PC-9 (cell line): Measurements from ENCODE around the gene TRIP13. TPM values are rescaled to one million over a fixed set of nuclear protein-coding genes. Genes with fewer than 3 reads are reported as not detected.
A peak's percentile ranks its signal among the peaks of the same experiment; 100 is the strongest.

ENCODE experiments used
- BruUV-seq: library from RNA; stranded (reverse); fragments of 400-500 nt; replicated peaks from 2 replicates; lab custom pipeline; 2021; lab: Mats Ljungman, UMichigan
- CTCF ChIA-PET: fragments of 300-600 bp; sonication (Branson Sonifier 250); formaldehyde crosslinking; loops from one replicate; lab custom pipeline; 2022; ENCODE audit warnings: antibody characterized with exemption; lab: Charles Lee
- POLR2A ChIA-PET: fragments of 300-600 bp; sonication (Branson Sonifier 250); formaldehyde crosslinking; loops from one replicate; lab custom pipeline; 2022; ENCODE audit warnings: antibody characterized with exemption; ENCODE audit not compliant: unreplicated experiment; lab: Charles Lee
- DNase-seq, 2 experiments: peaks; one replicate each; pipeline versions ENCODE4 v3.0.0 to v3.0.0-alpha.2; 2015 to 2022; ENCODE audit warnings: mixed read lengths in 1 of 2
- H2AFZ ChIP-seq: fragments of 200-600 bp; sonication (generic); 2 replicates; pipeline ENCODE4 v1.8.1; 2017; ENCODE audit warnings: antibody characterized with exemption
- H3F3A ChIP-seq: fragments of 200-600 bp; sonication (generic); 2 replicates; pipeline ENCODE4 v1.8.1; 2017; ENCODE audit warnings: antibody characterized with exemption, mild to moderate bottlenecking, low read depth; ENCODE audit not compliant: insufficient read depth
- H3K27ac ChIP-seq: fragments of 200-600 bp; sonication (generic); 2 replicates; pipeline ENCODE4 v1.6.1; 2016; ENCODE audit warnings: mixed run types
- H3K27me3 ChIP-seq: fragments of 200-600 bp; sonication (generic); 2 replicates; pipeline ENCODE4 v1.6.1; 2016; ENCODE audit warnings: low read depth, mixed run types; ENCODE audit not compliant: insufficient read depth
- H3K36me3 ChIP-seq: fragments of 200-600 bp; sonication (generic); 2 replicates; pipeline ENCODE4 v1.6.1; 2016; ENCODE audit warnings: low read depth, mixed run types
- H3K4me1 ChIP-seq: fragments of 200-600 bp; sonication (generic); replicated peaks from 2 replicates; pipeline ENCODE4 v1.6.1; 2016; ENCODE audit warnings: mixed run types; ENCODE audit not compliant: insufficient read depth
- H3K4me2 ChIP-seq: fragments of 200-600 bp; sonication (generic); 2 replicates; pipeline ENCODE4 v1.6.1; 2017; ENCODE audit warnings: mixed run types
- H3K4me3 ChIP-seq: fragments of 200-600 bp; sonication (generic); 2 replicates; pipeline ENCODE4 v1.6.1; 2016; ENCODE audit warnings: mixed run types
- H3K79me2 ChIP-seq: fragments of 200-600 bp; sonication (generic); 2 replicates; pipeline ENCODE4 v1.6.1; 2017; ENCODE audit warnings: low read depth, mixed run types
- H3K9me2 ChIP-seq: fragments of 200-600 bp; sonication (generic); 2 replicates; pipeline ENCODE4 v1.8.1; 2017; ENCODE audit warnings: mild to moderate bottlenecking; ENCODE audit not compliant: insufficient read depth
- H3K9me3 ChIP-seq: fragments of 200-600 bp; sonication (generic); 2 replicates; pipeline ENCODE4 v1.8.1; 2016; ENCODE audit warnings: low read depth; ENCODE audit not compliant: insufficient read depth
- H4K20me1 ChIP-seq: fragments of 200-600 bp; sonication (generic); 2 replicates; pipeline ENCODE4 v1.8.1; 2017; ENCODE audit not compliant: insufficient read depth
- EZH2 ChIP-seq: fragments of 200-600 bp; sonication (generic); IDR thresholded peaks from 2 replicates; pipeline ENCODE4 v1.8.0; 2017; ENCODE audit warnings: antibody characterized with exemption, low read depth
- intact Hi-C: fragments of 100-400 bp; cut with micrococcal nuclease; formaldehyde crosslinking; loops from one replicate; pipeline ENCODE4 v1.10.0; 2022; ENCODE audit not compliant: unreplicated experiment
- total RNA-seq: library from RNA; stranded (reverse); gene quantifications from 2 replicates; pipeline ENCODE4 v1.2.3, GENCODE V29; 2021
- TF ChIP-seq, protein P1 (sequence below): fragments of 200-600 bp; sonication (generic); conservative IDR thresholded peaks from 2 replicates; pipeline ENCODE4 v1.6.1; 2017; ENCODE audit warnings: mixed run types, antibody characterized with exemption, mild to moderate bottlenecking, moderate library complexity

The TRIP13 gene
- total RNA-seq, 1 experiment from 2014 or later, result 74.0 TPM

DNA sequence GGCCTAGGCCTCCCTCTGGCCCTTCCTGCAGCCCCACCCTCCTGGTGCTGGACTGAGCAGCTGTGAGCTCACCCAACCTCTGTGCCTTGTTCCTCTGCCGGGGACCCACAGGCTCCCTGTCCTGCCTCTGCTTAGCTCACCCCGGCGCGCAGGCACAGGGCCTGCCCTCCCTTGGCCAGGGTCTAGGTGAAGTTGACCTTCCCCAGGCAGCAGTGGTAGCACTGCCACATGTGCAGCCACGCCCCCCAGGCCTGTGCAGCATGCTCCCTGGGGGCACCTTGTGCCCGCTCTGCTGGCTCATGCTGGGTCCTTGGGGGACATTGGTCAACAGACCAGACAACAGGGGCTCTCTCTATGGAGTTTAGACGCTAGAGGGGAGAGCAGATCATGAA is 18.1 kb downstream of the TRIP13 start:
- H3K4me3 ChIP-seq, result no peak overlapping the region
- no peaks in the 10 kb centered on the region for H3K27me3 ChIP-seq
- peaks cover 19% of the 10 kb centered on the region for H3K36me3 ChIP-seq
- H3K9me2 ChIP-seq, result no peaks in the 10 kb centered on the region
- DNase-seq, result no peak
- no peak overlapping the region for H2AFZ ChIP-seq
- 0 out of 2 replicates have a peak, but pooled peaks cover 7% of the 10 kb centered on the region for H3K79me2 ChIP-seq
- no peak overlapping the region for H3K4me2 ChIP-seq
- intact Hi-C loops, result loop anchor here (5.0 kb wide), 1 partner anchor 453 kb away; no protein-coding TSS in a partner anchor
- no TSS peak for BruUV-seq
- peaks cover 22% of the 10 kb centered on the region for H3F3A ChIP-seq
- CTCF ChIA-PET, result no interaction called here
- peaks cover 12% of the 10 kb centered on the region for H4K20me1 ChIP-seq
- H3K27ac ChIP-seq, result no peak overlapping the region
- no peaks in the 10 kb centered on the region for H3K9me3 ChIP-seq
- POLR2A ChIA-PET, result no interaction called here
- TF ChIP-seq EZH2, result no peak
- TF ChIP-seq, protein P1, sequence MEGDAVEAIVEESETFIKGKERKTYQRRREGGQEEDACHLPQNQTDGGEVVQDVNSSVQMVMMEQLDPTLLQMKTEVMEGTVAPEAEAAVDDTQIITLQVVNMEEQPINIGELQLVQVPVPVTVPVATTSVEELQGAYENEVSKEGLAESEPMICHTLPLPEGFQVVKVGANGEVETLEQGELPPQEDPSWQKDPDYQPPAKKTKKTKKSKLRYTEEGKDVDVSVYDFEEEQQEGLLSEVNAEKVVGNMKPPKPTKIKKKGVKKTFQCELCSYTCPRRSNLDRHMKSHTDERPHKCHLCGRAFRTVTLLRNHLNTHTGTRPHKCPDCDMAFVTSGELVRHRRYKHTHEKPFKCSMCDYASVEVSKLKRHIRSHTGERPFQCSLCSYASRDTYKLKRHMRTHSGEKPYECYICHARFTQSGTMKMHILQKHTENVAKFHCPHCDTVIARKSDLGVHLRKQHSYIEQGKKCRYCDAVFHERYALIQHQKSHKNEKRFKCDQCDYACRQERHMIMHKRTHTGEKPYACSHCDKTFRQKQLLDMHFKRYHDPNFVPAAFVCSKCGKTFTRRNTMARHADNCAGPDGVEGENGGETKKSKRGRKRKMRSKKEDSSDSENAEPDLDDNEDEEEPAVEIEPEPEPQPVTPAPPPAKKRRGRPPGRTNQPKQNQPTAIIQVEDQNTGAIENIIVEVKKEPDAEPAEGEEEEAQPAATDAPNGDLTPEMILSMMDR, result no peak
- H3K4me1 ChIP-seq, result peaks cover 14% of the 10 kb centered on the region

DNA sequence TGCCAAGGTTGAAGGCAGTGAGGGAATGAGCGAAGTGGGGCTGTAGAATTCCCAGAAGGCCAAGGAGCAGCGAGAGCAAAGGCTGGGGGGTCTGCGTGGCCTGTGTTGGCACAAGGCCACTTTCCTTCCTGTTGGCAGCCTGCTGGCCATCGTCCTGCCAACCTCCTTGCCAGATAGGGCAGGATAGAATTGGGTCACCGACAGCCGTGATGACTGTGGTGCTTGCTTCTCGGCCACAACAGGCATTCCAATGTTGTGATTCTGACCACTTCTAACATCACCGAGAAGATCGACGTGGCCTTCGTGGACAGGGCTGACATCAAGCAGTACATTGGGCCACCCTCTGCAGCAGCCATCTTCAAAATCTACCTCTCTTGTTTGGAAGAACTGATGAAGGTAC is 18.9 kb downstream of the TRIP13 start:
- H3K4me3 ChIP-seq, result peak overlapping the region; percentile 30; the same call in 1 of the 2 replicates
- ChIA-PET CTCF (interaction anchor here (0.6 kb wide), 1 partner anchor 736 kb away, joined by 5 read pairs; no protein-coding TSS in a partner anchor), POLR2A (no interaction called here)
- DNase-seq, result no peak
- H3K9me3 ChIP-seq, result no peaks in the 10 kb centered on the region
- TSS peak; percentile 89 for BruUV-seq
- intact Hi-C loops, result loop anchor here (5.0 kb wide), 1 partner anchor 454 kb away; no protein-coding TSS in a partner anchor
- H3K4me2 ChIP-seq, result peak overlapping the region; percentile 57
- H3F3A ChIP-seq, result peaks cover 22% of the 10 kb centered on the region
- H3K27me3 ChIP-seq, result no peaks in the 10 kb centered on the region
- H2AFZ ChIP-seq, result no peak overlapping the region
- TF ChIP-seq EZH2, result no peak
- TF ChIP-seq, protein P1, result no peak
- peaks cover 14% of the 10 kb centered on the region for H3K4me1 ChIP-seq
- H3K79me2 ChIP-seq, result 0 out of 2 replicates have a peak, but pooled peaks cover 7% of the 10 kb centered on the region
- H3K27ac ChIP-seq, result peak overlapping the region; percentile 79
- no peaks in the 10 kb centered on the region for H3K9me2 ChIP-seq
- H3K36me3 ChIP-seq, result peaks cover 12% of the 10 kb centered on the region
- peaks cover 9% of the 10 kb centered on the region for H4K20me1 ChIP-seq

DNA sequence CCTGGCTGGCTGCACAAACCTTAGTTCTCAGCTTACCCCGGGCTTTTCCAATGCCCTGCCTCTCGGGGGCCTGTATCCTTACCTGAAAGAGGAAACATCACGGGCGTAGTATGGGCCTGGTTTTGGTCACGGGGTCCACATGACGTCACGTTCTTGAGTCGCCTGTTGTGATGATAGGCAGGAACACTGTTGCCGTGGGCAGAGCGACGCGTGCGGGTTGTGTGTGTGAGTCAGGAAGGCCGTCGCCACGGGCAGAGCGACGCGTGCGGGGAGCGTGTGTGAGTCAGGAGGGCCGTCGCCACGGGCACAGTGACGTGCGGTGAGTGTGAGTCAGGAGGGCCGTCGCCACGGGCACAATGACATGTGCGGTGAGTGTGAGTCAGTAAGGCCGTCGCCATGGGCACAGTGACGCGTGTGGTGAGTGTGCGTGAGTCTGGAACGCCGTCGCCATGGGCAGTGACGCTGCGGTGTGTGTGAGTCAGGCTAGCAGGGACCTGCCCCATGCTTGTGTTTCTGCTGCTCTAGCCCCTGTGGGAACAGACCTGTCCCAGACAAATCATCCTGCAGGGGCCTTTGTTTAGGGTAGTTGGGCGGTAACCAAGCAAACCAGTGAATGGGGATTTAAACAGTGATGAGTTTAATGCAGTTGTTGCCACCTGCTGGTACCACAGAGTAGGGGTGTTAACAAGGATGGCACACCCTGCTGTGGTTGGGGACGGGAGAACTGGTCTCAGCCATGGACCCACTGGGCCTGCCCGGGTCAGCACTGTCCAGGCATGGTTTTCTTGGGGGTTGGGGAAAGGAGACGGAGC is 19.8 kb downstream of the TRIP13 start:
- H3K9me2 ChIP-seq, result no peaks in the 10 kb centered on the region
- ChIA-PET POLR2A (interaction anchor here (0.6 to 0.7 kb wide), 2 partner anchors 327 to 400 kb away, joined by 3 to 4 read pairs; no protein-coding TSS in a partner anchor), CTCF (interaction anchor here (0.6 kb wide), 1 partner anchor 735 kb away, joined by 5 read pairs; no protein-coding TSS in a partner anchor)
- H4K20me1 ChIP-seq, result peaks cover 9% of the 10 kb centered on the region
- H3F3A ChIP-seq, result peaks cover 22% of the 10 kb centered on the region
- peak overlapping the region; percentile 57 for H3K4me2 ChIP-seq
- no TSS peak for BruUV-seq
- intact Hi-C loops, result loop anchor here (1.0 to 5.0 kb wide), 5 partner anchors 201 to 870 kb away; no protein-coding TSS in a partner anchor
- peaks cover 14% of the 10 kb centered on the region for H3K4me1 ChIP-seq
- H3K27me3 ChIP-seq, result no peaks in the 10 kb centered on the region
- TF ChIP-seq, protein P1, result peak; percentile 70
- TF ChIP-seq EZH2, result no peak
- peaks cover 12% of the 10 kb centered on the region for H3K36me3 ChIP-seq
- H2AFZ ChIP-seq, result peak overlapping the region; percentile 58
- peak overlapping the region; percentile 79 for H3K27ac ChIP-seq
- no peaks in the 10 kb centered on the region for H3K9me3 ChIP-seq
- H3K4me3 ChIP-seq, result peak overlapping the region; percentile 30; the same call in 1 of the 2 replicates
- H3K79me2 ChIP-seq, result 0 out of 2 replicates have a peak, but pooled peaks cover 7% of the 10 kb centered on the region
- DNase-seq, result peak; percentile 95 to 99
